B cell (primary cell): Measurements from ENCODE around the gene FAM170A. TPM values are rescaled to one million over a fixed set of nuclear protein-coding genes. Genes with fewer than 3 reads are reported as not detected.

Source experiments
- ATAC-seq: fragments of 200-7000 bp; cut with Tn5 transposase; one replicate; pipeline ENCODE4 v1.10.0; 2021; ENCODE audit warnings: low read depth, mild to moderate bottlenecking, moderate number of reproducible peaks, moderate library complexity
- CTCF ChIA-PET: fragments of 350-600 bp; sonication (Branson Sonifier 250); formaldehyde crosslinking; loops from one replicate; lab custom pipeline; 2021; ENCODE audit warnings: antibody characterized with exemption, inconsistent platforms; lab: Charles Lee
- POLR2A ChIA-PET: fragments of 350-600 bp; sonication (Branson Sonifier 250); formaldehyde crosslinking; loops from one replicate; lab custom pipeline; 2021; ENCODE audit warnings: antibody characterized with exemption; lab: Charles Lee
- DNase-seq: peaks from one replicate; pipeline ENCODE4 v3.0.0; 2013
- H2AFZ ChIP-seq: 2 replicates; pipeline ENCODE4 v1.6.1; 2012; ENCODE audit warnings: mild to moderate bottlenecking, low read depth, low read length; ENCODE audit not compliant: insufficient read depth, poor library complexity, severe bottlenecking
- H3K27ac ChIP-seq, 2 donors: 1 replicate in 1 of 2; 2 replicates in 1 of 2; pipeline ENCODE4 v1.5.1; 2012 to 2013; ENCODE audit warnings: low read length in 2 of 2, mild to moderate bottlenecking in 2 of 2, moderate library complexity in 1 of 2
- H3K27me3 ChIP-seq, 4 experiments: fragments of 200-600 bp in 1 of 4; sonication (generic) in 1 of 4; replicated peaks in 1 of 4; 1 replicate in 2 of 4; 2 replicates in 2 of 4; pipeline versions ENCODE4 v1.6.1 to v1.7.0; 2013 to 2016; ENCODE audit warnings: low read length in 3 of 4, mild to moderate bottlenecking in 2 of 4, mixed read lengths in 1 of 4, moderate library complexity in 1 of 4; ENCODE audit not compliant: insufficient read depth in 4 of 4, control insufficient read depth in 3 of 4; ENCODE audit errors: control extremely low read depth in 1 of 4
- H3K36me3 ChIP-seq, 2 experiments: replicated peaks in 1 of 2; 1 replicate in 1 of 2; 2 replicates in 1 of 2; pipeline versions ENCODE4 v1.6.1 to v1.7.1; 2013; ENCODE audit warnings: low read length in 1 of 2; ENCODE audit not compliant: insufficient read depth in 2 of 2, control insufficient read depth in 1 of 2; ENCODE audit errors: control extremely low read depth in 1 of 2, extremely low read depth in 1 of 2
- H3K4me1 ChIP-seq, 2 donors: fragments of 200-600 bp in 1 of 2; sonication (generic) in 1 of 2; 1 replicate in 1 of 2; 2 replicates in 1 of 2; pipeline versions ENCODE4 v1.5.1 to v1.6.1; 2013 to 2017; ENCODE audit warnings: low read length in 2 of 2; ENCODE audit not compliant: control insufficient read depth in 2 of 2, insufficient read depth in 2 of 2
- H3K4me2 ChIP-seq: replicated peaks from 2 replicates; pipeline ENCODE3; 2012; ENCODE audit warnings: mild to moderate bottlenecking, low read depth, low read length; ENCODE audit not compliant: poor library complexity, severe bottlenecking
- H3K4me3 ChIP-seq, 5 experiments: fragments of 200-600 bp in 1 of 5; sonication (generic) in 1 of 5; 1 replicate in 3 of 5; 2 replicates in 2 of 5; pipeline versions ENCODE4 v1.5.1 to v1.7.0; 2011 to 2016; ENCODE audit warnings: low read length in 4 of 5, mild to moderate bottlenecking in 4 of 5, low read depth in 2 of 5, control low read depth in 1 of 5, moderate library complexity in 1 of 5; ENCODE audit not compliant: insufficient read depth in 1 of 5; ENCODE audit errors: control extremely low read depth in 1 of 5, extremely low read depth in 1 of 5
- H3K79me2 ChIP-seq: fragments of 200-600 bp; sonication (generic); one replicate; pipeline ENCODE4 v1.6.0; 2016; ENCODE audit warnings: low read length; ENCODE audit not compliant: control insufficient read depth, insufficient read depth
- H3K9ac ChIP-seq: fragments of 200-600 bp; sonication (generic); 2 replicates; pipeline ENCODE4 v1.6.1; 2017; ENCODE audit warnings: mild to moderate bottlenecking, low read length, moderate library complexity
- H3K9me3 ChIP-seq, 3 donors: one replicate each; pipeline versions ENCODE4 v1.6.1 to v1.7.1; 2013; ENCODE audit warnings: low read length in 2 of 3; ENCODE audit not compliant: control insufficient read depth in 2 of 3, insufficient read depth in 1 of 3; ENCODE audit errors: control extremely low read depth in 1 of 3
- H4K20me1 ChIP-seq: 2 replicates; pipeline ENCODE4 v1.6.0; 2012; ENCODE audit warnings: mild to moderate bottlenecking, low read length; ENCODE audit not compliant: insufficient read depth, control insufficient read depth, poor library complexity, severe bottlenecking
- H3K27ac Mint-ChIP-seq: one replicate; pipeline ENCODE4 v1.8.0; 2021; ENCODE audit warnings: mixed read lengths
- H3K27me3 Mint-ChIP-seq: one replicate; pipeline ENCODE4 v1.8.0; 2021; ENCODE audit warnings: mixed read lengths
- H3K4me1 Mint-ChIP-seq: one replicate; pipeline ENCODE4 v1.8.0; 2021; ENCODE audit warnings: mixed read lengths
- H3K4me3 Mint-ChIP-seq: one replicate; pipeline ENCODE4 v1.8.0; 2021; ENCODE audit warnings: mixed read lengths
- H3K9me3 Mint-ChIP-seq: one replicate; pipeline ENCODE4 v1.8.0; 2022; ENCODE audit warnings: mixed read lengths; ENCODE audit not compliant: insufficient read depth
- EZH2 ChIP-seq: IDR thresholded peaks from 2 replicates; pipeline ENCODE4 v1.6.1; 2012; ENCODE audit warnings: borderline replicate concordance, low read depth, mild to moderate bottlenecking, moderate library complexity, low read length; ENCODE audit not compliant: insufficient read depth, poor library complexity, severe bottlenecking
- WGBS: methylation state at CpG from one replicate; pipeline ENCODE4 v1.1.5; 2013; ENCODE audit warnings: missing lambda C conversion rate; ENCODE audit not compliant: insufficient coverage; 5-methylcytosine and 5-hydroxymethylcytosine counted together
- intact Hi-C: fragments of 100-400 bp; cut with micrococcal nuclease; formaldehyde crosslinking; loops from one replicate; pipeline ENCODE4 v1.10.0; 2022
- polyA plus RNA-seq: library from polyadenylated mRNA; depleted of rRNA; stranded (reverse); fragments of >200 nt; gene quantifications from 2 replicates; pipeline ENCODE4 v1.2.3, GENCODE V29; 2012
- total RNA-seq, 2 donors: library from RNA; stranded (reverse); fragments of 120-200 nt in 1 of 2; gene quantifications; 1 replicate in 1 of 2; 2 replicates in 1 of 2; pipeline versions ENCODE4 v1.2.3 to v1.2.4, GENCODE V29; 2013 to 2022
- TF ChIP-seq, protein P1 (sequence below): fragments of 200-600 bp; IDR thresholded peaks from one replicate; pipeline ENCODE4 v1.8.0; 2022; ENCODE audit warnings: antibody characterized with exemption, mild to moderate bottlenecking

The FAM170A gene
- total and polyA plus RNA-seq, 2 donors (not counting 1 experiment from before 2014, with no cell fraction given), result not detected

GRCh38 chr5:119630752-119631440 lies 1.5 kb downstream of the FAM170A start:
- H3K4me1 Mint-ChIP-seq, result no peaks in the 10 kb centered on the region

GRCh38 chr5:119631660-119632059 lies 2.3 kb downstream of the FAM170A start:
- H3K9me3 Mint-ChIP-seq, result peaks cover 4% of the 10 kb centered on the region
- Histone ChIP-seq H3K36me3 (no peaks in the 10 kb centered on the region), H3K9ac (no peak overlapping the region), H3K9me3 (no peaks in the 10 kb centered on the region), H2AFZ (no peak overlapping the region), H3K4me1 (no peaks in the 10 kb centered on the region), H3K27me3 (peaks cover 0 to 3% (median 0%) of the 10 kb centered on the region in 4 experiments), H3K4me2 (no peak overlapping the region), H3K4me3 (no peak overlapping the region), H3K27ac (no peak overlapping the region), H3K79me2 (no peaks in the 10 kb centered on the region), H4K20me1 (no peaks in the 10 kb centered on the region)
- ChIA-PET POLR2A (no interaction called here), CTCF (no interaction called here)
- DNase-seq, result no peak
- TF ChIP-seq, protein P1, sequence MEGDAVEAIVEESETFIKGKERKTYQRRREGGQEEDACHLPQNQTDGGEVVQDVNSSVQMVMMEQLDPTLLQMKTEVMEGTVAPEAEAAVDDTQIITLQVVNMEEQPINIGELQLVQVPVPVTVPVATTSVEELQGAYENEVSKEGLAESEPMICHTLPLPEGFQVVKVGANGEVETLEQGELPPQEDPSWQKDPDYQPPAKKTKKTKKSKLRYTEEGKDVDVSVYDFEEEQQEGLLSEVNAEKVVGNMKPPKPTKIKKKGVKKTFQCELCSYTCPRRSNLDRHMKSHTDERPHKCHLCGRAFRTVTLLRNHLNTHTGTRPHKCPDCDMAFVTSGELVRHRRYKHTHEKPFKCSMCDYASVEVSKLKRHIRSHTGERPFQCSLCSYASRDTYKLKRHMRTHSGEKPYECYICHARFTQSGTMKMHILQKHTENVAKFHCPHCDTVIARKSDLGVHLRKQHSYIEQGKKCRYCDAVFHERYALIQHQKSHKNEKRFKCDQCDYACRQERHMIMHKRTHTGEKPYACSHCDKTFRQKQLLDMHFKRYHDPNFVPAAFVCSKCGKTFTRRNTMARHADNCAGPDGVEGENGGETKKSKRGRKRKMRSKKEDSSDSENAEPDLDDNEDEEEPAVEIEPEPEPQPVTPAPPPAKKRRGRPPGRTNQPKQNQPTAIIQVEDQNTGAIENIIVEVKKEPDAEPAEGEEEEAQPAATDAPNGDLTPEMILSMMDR, result no peak
- no peak for TF ChIP-seq EZH2
- H3K4me3 Mint-ChIP-seq, result no peak overlapping the region
- WGBS, result no CpG with 5 or more reads among the region's 3 CpGs
- peaks cover 21% of the 10 kb centered on the region for H3K27me3 Mint-ChIP-seq
- ATAC-seq, result no peak
- intact Hi-C loops, result no loop called here
- H3K4me1 Mint-ChIP-seq, result no peaks in the 10 kb centered on the region
- no peak overlapping the region for H3K27ac Mint-ChIP-seq

More at GRCh38 chr5:119630752-119631440, 1.5 kb downstream of the FAM170A start:
- CTCF ChIA-PET, result no interaction called here
- WGBS, result 92% methylated on average over 6 of the region's 9 CpGs
- POLR2A ChIA-PET, result no interaction called here
- Histone ChIP-seq H3K9me3 (no peaks in the 10 kb centered on the region), H3K27me3 (peaks cover 0 to 3% (median 0%) of the 10 kb centered on the region in 4 experiments), H3K4me1 (no peaks in the 10 kb centered on the region), H3K27ac (no peak overlapping the region), H2AFZ (no peak overlapping the region), H3K79me2 (no peaks in the 10 kb centered on the region), H3K9ac (no peak overlapping the region), H3K4me2 (no peak overlapping the region), H4K20me1 (no peaks in the 10 kb centered on the region), H3K36me3 (no peaks in the 10 kb centered on the region), H3K4me3 (no peak overlapping the region)
- intact Hi-C loops, result no loop called here
- peaks cover 4% of the 10 kb centered on the region for H3K9me3 Mint-ChIP-seq
- no peak for DNase-seq
- TF ChIP-seq, protein P1, result no peak
- TF ChIP-seq EZH2, result no peak
- ATAC-seq, result no peak
- no peak overlapping the region for H3K4me3 Mint-ChIP-seq
- H3K27ac Mint-ChIP-seq, result no peak overlapping the region
- H3K27me3 Mint-ChIP-seq, result peaks cover 21% of the 10 kb centered on the region
